Right lobe of liver (tissue), 6 donors: ENCODE results near the gene ABHD13. TPM values are rescaled to one million over a fixed set of nuclear protein-coding genes. Genes with fewer than 3 reads are reported as not detected.

Source experiments
- ATAC-seq, 4 donors: fragments of 200-7000 bp; cut with Tn5 transposase; one replicate each; pipeline ENCODE4 v1.9.1; 2020; ENCODE audit warnings: mild to moderate bottlenecking in 4 of 4, moderate library complexity in 4 of 4
- DNase-seq, 3 donors: peaks; one replicate each; pipeline ENCODE4 v3.0.0-alpha.2; 2020
- H3K27ac ChIP-seq, 3 donors: fragments of 200-600 bp; one replicate each; pipeline ENCODE4 v1.8.0; 2022
- H3K27me3 ChIP-seq, 2 donors: fragments of 200-600 bp; one replicate each; pipeline ENCODE4 v1.8.0; 2022
- H3K36me3 ChIP-seq, 4 donors: fragments of 200-600 bp; sonication (generic) in 1 of 4; one replicate each; pipeline versions ENCODE4 v1.5.1 to v1.8.0; 2017 to 2022; ENCODE audit warnings: control low read depth in 1 of 4
- H3K4me1 ChIP-seq, 4 donors: fragments of 200-600 bp; sonication (generic) in 1 of 4; one replicate each; pipeline versions ENCODE4 v1.5.1 to v1.8.0; 2017 to 2022; ENCODE audit warnings: control low read depth in 1 of 4
- H3K4me3 ChIP-seq, 3 donors: fragments of 200-600 bp; one replicate each; pipeline ENCODE4 v1.8.0; 2022
- H3K9me3 ChIP-seq, 4 donors: fragments of 200-600 bp; sonication (generic) in 1 of 4; one replicate each; pipeline versions ENCODE4 v1.5.1 to v1.8.0; 2017 to 2022; ENCODE audit warnings: control low read depth in 1 of 4
- CTCF ChIP-seq, 4 donors: fragments of 200-600 bp in 3 of 4; fragments of 450-650 bp in 1 of 4; IDR thresholded peaks; one replicate each; pipeline versions ENCODE4 v1.5.1 to v1.8.0; 2016 to 2022; ENCODE audit warnings: antibody characterized with exemption in 4 of 4, mild to moderate bottlenecking in 2 of 4
- POLR2A ChIP-seq: fragments of 450-650 bp; IDR thresholded peaks from one replicate; pipeline ENCODE4 v1.6.1; 2017; ENCODE audit warnings: antibody characterized with exemption, mild to moderate bottlenecking
- WGBS: methylation state at CpG from one replicate; pipeline ENCODE4 v1.1.6; 2018; ENCODE audit warnings: low coverage, low lambda C conversion rate; ENCODE audit not compliant: insufficient coverage; ENCODE audit errors: missing lambda C conversion rate; 5-methylcytosine and 5-hydroxymethylcytosine counted together
- intact Hi-C, 2 donors: fragments of 100-400 bp; cut with DNase I; formaldehyde crosslinking; loops; one replicate each; pipeline versions ENCODE4 v1.11.2 to v1.14.1; 2022
- total RNA-seq, 6 experiments: library from RNA; depleted of rRNA in 2 of 6; stranded (reverse); fragments of >200 nt in 2 of 6; fragmentation: NEBNext Ultra II Directional in 3 of 6; extraction: Animal tissue kit (Norgen Biotek cat#: 25700) in 3 of 6; gene quantifications; one replicate each; pipeline versions ENCODE4 v1.1.0 to v1.2.4, GENCODE V29; 2016 to 2023
- donor health status: DM: no; HTN: yes; CAD: no.
- donor health status: DM: no; HTN: no; CAD: no.
- donor health status: DM: no; HTN: no; CAD: no.
- donor health status: DM: no; HTN: yes; CAD: no.
- donor health status: DM: no; HTN: yes; CAD: no.

ABHD13 gene
- total RNA-seq, 6 experiments from 2014 or later: 3.9 to 7.4 (median 4.8) TPM

- WGBS: 63% methylated on average over 1 of the region's 1 CpG
- no peak for DNase-seq
- Histone ChIP-seq H3K36me3 (no peaks in the 10 kb centered on the region), H3K4me3 (no peak overlapping the region), H3K4me1 (no peaks in the 10 kb centered on the region), H3K27me3 (no peaks in the 10 kb centered on the region), H3K9me3 (no peaks in the 10 kb centered on the region), H3K27ac (no peak overlapping the region)
- ATAC-seq: no peak
- TF ChIP-seq CTCF (IDR thresholded peaks at IDR 0.05) (no peak), POLR2A (no peak)
- intact Hi-C loops: no loop called here
Observed at GRCh38 chr13:108200781-108201398, 17.3 kb upstream of the ABHD13 start.

DNA sequence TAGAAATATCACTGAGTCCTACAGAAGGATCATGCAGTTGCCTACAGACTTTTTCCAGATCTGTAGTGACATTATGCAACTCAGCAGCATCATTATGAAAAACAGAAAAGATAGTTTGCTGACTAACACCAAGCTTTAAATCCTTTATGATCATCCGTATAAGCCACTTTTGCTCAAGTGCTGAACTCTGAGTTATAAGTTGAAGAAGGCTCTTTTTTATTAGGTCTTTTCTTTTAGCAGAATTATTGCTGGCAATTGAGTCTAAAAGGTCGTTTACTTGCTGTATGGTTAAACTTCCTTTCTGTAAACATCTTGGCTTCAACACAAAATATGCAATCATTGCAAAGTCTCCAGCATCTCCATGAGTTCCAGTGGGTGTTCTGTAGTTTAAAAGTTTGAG lies 7.6 kb upstream of the ABHD13 start:
- no peak overlapping the region for H3K4me3 ChIP-seq
- no peak overlapping the region for H3K27ac ChIP-seq
- peaks cover 0 to 13% (median 2%) of the 10 kb centered on the region in 4 donors for H3K36me3 ChIP-seq
- ATAC-seq (no peak), DNase-seq (no peak)
- no peaks in the 10 kb centered on the region for H3K9me3 ChIP-seq
- intact Hi-C loops: no loop called here
- WGBS: 72% methylated on average over 2 of the region's 2 CpGs
- H3K27me3 ChIP-seq: no peaks in the 10 kb centered on the region
- peaks cover 0 to under 1% (median 0%) of the 10 kb centered on the region in 4 donors for H3K4me1 ChIP-seq
- no peak for TF ChIP-seq CTCF (IDR thresholded peaks at IDR 0.05)
- no peak for TF ChIP-seq POLR2A

DNA sequence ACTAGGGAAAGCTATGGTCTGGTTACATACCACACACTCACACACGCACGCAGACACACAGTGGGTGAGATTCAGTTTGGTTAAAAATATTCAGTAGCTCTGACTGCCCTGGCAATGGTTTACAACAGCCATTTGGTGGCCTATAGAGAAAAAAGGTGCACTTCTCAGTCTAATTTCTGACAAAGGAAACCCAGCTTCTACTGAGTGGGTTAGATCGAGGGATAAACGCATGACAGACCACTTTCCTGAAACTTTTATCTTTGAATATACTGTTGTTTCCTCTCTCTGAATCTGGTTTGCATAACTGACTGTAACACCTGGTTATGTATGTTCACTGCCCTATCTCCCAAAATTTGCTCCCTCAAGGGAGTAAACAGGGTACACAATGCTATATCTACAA lies 5.3 kb upstream of the ABHD13 start:
- no peaks in the 10 kb centered on the region for H3K27me3 ChIP-seq
- H3K27ac ChIP-seq: no peak overlapping the region
- H3K4me3 ChIP-seq: no peak overlapping the region
- peaks cover 0 to 21% (median 7%) of the 10 kb centered on the region in 4 donors for H3K4me1 ChIP-seq
- H3K9me3 ChIP-seq: no peaks in the 10 kb centered on the region
- 70% methylated on average over 4 of the region's 4 CpGs for WGBS
- intact Hi-C loops: no loop called here
- no peak for ATAC-seq
- TF ChIP-seq CTCF (IDR thresholded peaks at IDR 0.05) (no peak), POLR2A (no peak)
- H3K36me3 ChIP-seq: peaks cover 0 to 13% (median 2%) of the 10 kb centered on the region in 4 donors
- DNase-seq: no peak

DNA sequence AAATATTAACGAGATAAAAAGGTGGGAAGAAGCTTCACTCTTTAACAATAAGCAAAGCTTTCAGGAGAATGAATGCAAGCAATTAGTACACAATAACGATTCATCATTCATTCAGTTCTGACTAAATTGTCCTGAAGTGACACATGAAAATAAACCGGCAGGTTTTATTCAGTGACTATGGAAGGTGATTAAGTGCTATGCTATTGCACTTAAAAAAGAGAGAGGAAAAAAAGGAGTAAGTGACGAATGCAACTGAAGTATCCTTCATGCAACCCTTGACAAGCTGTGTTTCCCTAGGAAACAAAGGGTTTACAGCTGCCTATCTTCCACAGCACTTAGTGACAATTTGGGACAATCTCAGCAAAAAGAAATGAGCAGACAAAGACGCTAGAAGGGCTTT lies 4.2 kb upstream of the ABHD13 start:
- Histone ChIP-seq H3K9me3 (no peaks in the 10 kb centered on the region), H3K27ac (no peak overlapping the region), H3K4me3 (no peak overlapping the region), H3K4me1 (peaks cover 0 to 21% (median 7%) of the 10 kb centered on the region in 4 donors), H3K27me3 (no peaks in the 10 kb centered on the region), H3K36me3 (peaks cover 0 to 13% (median 2%) of the 10 kb centered on the region in 4 donors)
- TF ChIP-seq POLR2A (no peak), CTCF (IDR thresholded peaks at IDR 0.05) (no peak)
- intact Hi-C loops: no loop called here
- ATAC-seq: no peak
- DNase-seq: no peak
- WGBS: 63% methylated on average over 5 of the region's 5 CpGs
